ENCODE data around the gene PKP2.

PKP2 gene

DNA sequence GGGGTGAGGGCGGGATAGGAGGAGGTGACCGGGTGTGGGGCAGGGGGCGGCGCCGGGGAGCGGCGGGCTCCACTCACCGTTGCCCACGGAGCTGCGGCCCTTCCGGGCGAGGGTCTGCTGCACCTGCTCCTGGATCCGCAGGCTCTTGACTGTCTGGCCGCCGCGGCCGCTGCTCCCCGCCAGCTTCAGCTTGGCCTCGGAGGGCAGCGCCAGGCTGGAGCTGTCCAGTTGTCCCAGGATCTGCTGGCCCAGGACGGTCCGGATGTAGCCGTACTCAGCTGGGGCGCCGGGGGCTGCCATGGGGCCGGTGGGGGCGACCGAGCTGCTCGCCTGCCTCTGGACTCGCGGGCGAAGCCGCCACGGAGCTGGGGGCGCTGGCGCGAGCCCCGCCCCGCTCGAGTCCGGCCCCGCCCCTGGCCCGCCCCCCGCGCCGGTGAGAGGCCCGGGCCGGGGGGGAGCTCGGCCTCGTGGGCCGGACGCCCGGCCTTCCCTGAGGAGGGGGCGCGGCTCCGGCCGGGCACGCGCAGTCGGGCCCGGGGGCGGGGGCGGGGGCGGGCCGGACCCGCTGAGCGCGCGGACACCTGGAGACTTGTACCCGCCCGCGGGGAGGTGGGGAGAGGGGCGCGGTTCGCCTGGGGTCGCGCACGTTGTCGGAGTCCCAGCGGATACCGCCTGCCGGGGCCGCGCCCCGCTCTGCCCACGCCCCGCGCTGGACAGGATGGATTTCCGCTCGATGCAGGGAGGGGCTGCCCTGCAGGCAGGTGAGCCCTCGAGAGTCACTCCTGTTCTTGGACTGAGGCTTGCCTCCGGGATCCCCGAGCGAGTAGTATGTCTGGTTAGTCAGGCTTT is at the start of gene PKP2:
Gene PKP2 (minus strand): TSS at position 346 of the 849 bp plus-strand sequence. CDS start 46 bp downstream, at position 300.
- DNase-seq (ENCODE audit: extremely low spot score), result peak; percentile 62
- ChIA-PET CTCF (interaction anchor here (1.0 to 1.1 kb wide), 2 partner anchors 10 to 141 kb away, joined by 3 read pairs; partner anchors contain the start of gene YARS2), POLR2A (no interaction called here)
- TF ChIP-seq, protein P1, sequence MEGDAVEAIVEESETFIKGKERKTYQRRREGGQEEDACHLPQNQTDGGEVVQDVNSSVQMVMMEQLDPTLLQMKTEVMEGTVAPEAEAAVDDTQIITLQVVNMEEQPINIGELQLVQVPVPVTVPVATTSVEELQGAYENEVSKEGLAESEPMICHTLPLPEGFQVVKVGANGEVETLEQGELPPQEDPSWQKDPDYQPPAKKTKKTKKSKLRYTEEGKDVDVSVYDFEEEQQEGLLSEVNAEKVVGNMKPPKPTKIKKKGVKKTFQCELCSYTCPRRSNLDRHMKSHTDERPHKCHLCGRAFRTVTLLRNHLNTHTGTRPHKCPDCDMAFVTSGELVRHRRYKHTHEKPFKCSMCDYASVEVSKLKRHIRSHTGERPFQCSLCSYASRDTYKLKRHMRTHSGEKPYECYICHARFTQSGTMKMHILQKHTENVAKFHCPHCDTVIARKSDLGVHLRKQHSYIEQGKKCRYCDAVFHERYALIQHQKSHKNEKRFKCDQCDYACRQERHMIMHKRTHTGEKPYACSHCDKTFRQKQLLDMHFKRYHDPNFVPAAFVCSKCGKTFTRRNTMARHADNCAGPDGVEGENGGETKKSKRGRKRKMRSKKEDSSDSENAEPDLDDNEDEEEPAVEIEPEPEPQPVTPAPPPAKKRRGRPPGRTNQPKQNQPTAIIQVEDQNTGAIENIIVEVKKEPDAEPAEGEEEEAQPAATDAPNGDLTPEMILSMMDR (IDR thresholded peaks at IDR 0.05; ENCODE audit: control extremely low read depth, extremely low read depth, low read depth, missing control alignments), result no peak

DNA sequence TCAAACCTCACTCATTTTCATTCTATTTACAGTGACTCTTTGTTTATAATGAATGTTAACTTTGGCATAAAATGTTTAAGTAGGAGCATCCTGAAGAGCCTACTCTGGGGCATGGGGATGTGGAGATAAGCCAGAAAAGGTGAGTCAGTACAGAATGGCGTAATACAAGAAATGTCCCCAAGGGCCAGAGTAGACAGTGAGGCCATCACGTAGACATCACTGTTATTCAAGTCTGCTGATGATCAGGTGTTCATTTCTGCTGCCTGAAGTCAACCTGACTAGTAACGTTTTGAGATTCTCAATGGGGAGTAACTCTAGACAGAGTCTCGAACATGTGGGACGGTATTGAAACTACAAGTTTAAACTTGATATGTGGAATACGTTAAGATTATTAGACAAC is 47.6 kb upstream of the PKP2 start:
- POLR2A ChIA-PET, result no interaction called here
- TF ChIP-seq, protein P1 (IDR thresholded peaks at IDR 0.05; ENCODE audit: control extremely low read depth, extremely low read depth, low read depth, missing control alignments), result no peak
- CTCF ChIA-PET, result no interaction called here
- DNase-seq (ENCODE audit: extremely low spot score), result no peak

- CTCF ChIA-PET, result no interaction called here
- DNase-seq (ENCODE audit: extremely low spot score), result no peak
- TF ChIP-seq, protein P1 (IDR thresholded peaks at IDR 0.05; ENCODE audit: control extremely low read depth, extremely low read depth, low read depth, missing control alignments), result no peak
- POLR2A ChIA-PET, result no interaction called here
Observed at GRCh38 chr12:32939801-32940200, 43.2 kb upstream of the PKP2 start.

DNA sequence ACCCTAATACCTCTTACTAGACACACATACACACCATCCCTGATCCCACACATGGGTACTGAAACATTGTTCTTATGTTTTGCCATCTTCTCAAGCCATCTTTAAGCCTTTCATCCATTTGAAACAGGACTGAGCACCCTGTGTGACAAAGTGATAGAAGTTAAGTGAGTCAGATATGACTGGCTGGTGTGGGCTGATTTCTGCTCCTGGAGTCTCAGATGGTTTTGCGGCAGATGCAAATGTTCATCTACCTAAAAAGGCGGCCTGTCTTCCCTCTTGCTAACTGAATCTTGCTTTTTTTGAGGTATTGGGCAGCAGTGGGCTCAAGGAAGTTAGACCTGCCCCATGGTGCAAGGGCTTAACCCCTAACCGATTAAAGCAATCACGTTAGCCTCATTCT is 30.4 kb upstream of the PKP2 start:
- ChIA-PET POLR2A (no interaction called here), CTCF (interaction anchor here (1.9 kb wide), 1 partner anchor 172 kb away, joined by 8 read pairs; the partner anchor contains the start of gene YARS2)
- TF ChIP-seq, protein P1 (IDR thresholded peaks at IDR 0.05; ENCODE audit: control extremely low read depth, extremely low read depth, low read depth, missing control alignments), result no peak
- no peak for DNase-seq (ENCODE audit: extremely low spot score)

DNA sequence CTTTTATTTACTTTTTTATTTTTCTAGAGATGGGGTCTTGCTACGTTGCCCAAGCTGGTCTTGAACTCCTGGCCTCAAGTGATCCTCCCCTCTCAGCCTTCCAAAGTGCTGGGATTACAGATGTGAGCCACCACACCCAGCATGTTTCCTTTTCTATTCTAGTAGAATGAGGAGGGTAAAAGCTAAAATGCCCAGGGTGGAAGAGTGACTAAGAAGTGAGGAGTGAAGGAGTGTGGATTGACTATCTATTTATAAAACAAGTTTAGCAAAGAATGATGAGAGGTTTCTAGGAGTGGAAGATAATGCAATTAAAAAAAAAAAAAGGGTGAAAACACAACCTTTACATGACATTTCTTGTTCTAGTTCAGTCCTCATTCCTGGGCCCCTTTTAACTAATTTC is 29.8 kb upstream of the PKP2 start:
- POLR2A ChIA-PET, result no interaction called here
- TF ChIP-seq, protein P1 (IDR thresholded peaks at IDR 0.05; ENCODE audit: control extremely low read depth, extremely low read depth, low read depth, missing control alignments), result no peak
- CTCF ChIA-PET, result interaction anchor here (1.4 kb wide), 1 partner anchor 154 kb away, joined by 3 read pairs; no protein-coding TSS in a partner anchor
- no peak for DNase-seq (ENCODE audit: extremely low spot score)

- CTCF ChIA-PET, result interaction anchor here (1.8 kb wide), 1 partner anchor 167 kb away, joined by 9 read pairs; the partner anchor contains the start of gene YARS2
- POLR2A ChIA-PET, result no interaction called here
- DNase-seq (ENCODE audit: extremely low spot score), result no peak
- TF ChIP-seq, protein P1 (IDR thresholded peaks at IDR 0.05; ENCODE audit: control extremely low read depth, extremely low read depth, low read depth, missing control alignments), result no peak
Observed at GRCh38 chr12:32922546-32923297, 26.1 kb upstream of the PKP2 start.
